ENCODE results near the gene ABHD2.

DNA sequence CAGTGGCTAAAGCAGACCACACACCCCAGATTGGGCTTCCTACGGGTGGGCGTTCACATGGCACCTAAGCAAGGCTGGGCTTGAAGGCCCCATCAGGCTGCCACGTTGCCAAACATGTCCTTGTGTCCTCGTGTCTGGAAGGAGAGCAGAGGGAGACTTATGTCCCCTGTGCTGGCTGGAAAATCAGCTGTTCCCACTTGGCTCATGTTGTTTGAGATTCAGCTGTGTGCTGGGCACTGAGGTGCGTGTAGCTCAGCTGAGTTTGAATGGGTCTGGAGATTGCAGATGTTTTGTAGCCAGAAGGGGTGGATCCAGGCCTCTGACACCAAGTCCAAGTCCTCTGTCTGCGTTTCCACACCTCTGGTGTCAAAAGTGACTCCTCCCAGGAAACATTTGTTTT is 98.5 kb downstream of the ABHD2 start:
- TF ChIP-seq, protein P1, sequence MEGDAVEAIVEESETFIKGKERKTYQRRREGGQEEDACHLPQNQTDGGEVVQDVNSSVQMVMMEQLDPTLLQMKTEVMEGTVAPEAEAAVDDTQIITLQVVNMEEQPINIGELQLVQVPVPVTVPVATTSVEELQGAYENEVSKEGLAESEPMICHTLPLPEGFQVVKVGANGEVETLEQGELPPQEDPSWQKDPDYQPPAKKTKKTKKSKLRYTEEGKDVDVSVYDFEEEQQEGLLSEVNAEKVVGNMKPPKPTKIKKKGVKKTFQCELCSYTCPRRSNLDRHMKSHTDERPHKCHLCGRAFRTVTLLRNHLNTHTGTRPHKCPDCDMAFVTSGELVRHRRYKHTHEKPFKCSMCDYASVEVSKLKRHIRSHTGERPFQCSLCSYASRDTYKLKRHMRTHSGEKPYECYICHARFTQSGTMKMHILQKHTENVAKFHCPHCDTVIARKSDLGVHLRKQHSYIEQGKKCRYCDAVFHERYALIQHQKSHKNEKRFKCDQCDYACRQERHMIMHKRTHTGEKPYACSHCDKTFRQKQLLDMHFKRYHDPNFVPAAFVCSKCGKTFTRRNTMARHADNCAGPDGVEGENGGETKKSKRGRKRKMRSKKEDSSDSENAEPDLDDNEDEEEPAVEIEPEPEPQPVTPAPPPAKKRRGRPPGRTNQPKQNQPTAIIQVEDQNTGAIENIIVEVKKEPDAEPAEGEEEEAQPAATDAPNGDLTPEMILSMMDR (conservative IDR thresholded peaks at IDR 0.05; ENCODE audit: low read depth in 2 of 2): no peak
- TF ChIP-seq ZNF331 (CRISPR knock-in tag; IDR thresholded peaks at IDR 0.05; ENCODE audit: low read depth) (no peak), JUNB (IDR thresholded peaks at IDR 0.05; ENCODE audit: unreplicated experiment) (no peak)
- TF ChIP-seq, protein P2, sequence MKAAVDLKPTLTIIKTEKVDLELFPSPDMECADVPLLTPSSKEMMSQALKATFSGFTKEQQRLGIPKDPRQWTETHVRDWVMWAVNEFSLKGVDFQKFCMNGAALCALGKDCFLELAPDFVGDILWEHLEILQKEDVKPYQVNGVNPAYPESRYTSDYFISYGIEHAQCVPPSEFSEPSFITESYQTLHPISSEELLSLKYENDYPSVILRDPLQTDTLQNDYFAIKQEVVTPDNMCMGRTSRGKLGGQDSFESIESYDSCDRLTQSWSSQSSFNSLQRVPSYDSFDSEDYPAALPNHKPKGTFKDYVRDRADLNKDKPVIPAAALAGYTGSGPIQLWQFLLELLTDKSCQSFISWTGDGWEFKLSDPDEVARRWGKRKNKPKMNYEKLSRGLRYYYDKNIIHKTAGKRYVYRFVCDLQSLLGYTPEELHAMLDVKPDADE (IDR thresholded peaks at IDR 0.05): no peak

Data from GM23338 (cell line).